GM12865 (cell line): ENCODE results near the gene DOCK8.

ENCODE experiments used
- DNase-seq: peaks from one replicate; pipeline ENCODE4 v3.0.0; 2010; ENCODE audit warnings: low read depth
- H3K4me3 ChIP-seq: 2 replicates; pipeline ENCODE4 v1.5.1; 2011; ENCODE audit warnings: mild to moderate bottlenecking, low read depth, low read length, control low read depth
- TF ChIP-seq, protein P1 (sequence below): IDR thresholded peaks from 2 replicates; pipeline ENCODE4 v1.5.1; 2011; ENCODE audit warnings: low read length, control low read depth, low read depth, inconsistent platforms; ENCODE audit not compliant: insufficient read depth; ENCODE audit errors: missing control alignments

DOCK8 gene

DNA sequence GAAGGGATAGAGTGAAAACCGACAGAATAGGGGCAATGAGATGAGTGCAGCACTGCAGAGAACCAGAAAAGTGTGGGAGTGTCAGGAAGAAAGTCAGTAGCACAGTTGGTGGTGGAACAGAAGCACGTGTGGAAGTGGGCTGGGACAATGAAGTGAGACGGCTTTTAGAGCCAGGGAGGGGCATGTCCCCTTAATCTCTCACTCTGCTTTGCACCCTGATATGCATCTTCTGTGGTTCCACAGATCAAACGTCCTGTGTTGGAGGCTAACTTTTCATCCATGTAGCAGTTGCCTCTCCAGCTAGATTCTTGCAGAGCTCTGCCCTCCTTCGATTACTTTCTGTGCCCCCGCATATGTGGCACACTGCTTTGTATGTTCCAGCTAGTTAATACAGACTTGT, 163.6 kb downstream of the DOCK8 start:
- TF ChIP-seq, protein P1, sequence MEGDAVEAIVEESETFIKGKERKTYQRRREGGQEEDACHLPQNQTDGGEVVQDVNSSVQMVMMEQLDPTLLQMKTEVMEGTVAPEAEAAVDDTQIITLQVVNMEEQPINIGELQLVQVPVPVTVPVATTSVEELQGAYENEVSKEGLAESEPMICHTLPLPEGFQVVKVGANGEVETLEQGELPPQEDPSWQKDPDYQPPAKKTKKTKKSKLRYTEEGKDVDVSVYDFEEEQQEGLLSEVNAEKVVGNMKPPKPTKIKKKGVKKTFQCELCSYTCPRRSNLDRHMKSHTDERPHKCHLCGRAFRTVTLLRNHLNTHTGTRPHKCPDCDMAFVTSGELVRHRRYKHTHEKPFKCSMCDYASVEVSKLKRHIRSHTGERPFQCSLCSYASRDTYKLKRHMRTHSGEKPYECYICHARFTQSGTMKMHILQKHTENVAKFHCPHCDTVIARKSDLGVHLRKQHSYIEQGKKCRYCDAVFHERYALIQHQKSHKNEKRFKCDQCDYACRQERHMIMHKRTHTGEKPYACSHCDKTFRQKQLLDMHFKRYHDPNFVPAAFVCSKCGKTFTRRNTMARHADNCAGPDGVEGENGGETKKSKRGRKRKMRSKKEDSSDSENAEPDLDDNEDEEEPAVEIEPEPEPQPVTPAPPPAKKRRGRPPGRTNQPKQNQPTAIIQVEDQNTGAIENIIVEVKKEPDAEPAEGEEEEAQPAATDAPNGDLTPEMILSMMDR: no peak
- no peak for DNase-seq
- no peak overlapping the region for H3K4me3 ChIP-seq

- no peak for DNase-seq
- no peak overlapping the region for H3K4me3 ChIP-seq
- TF ChIP-seq, protein P1: no peak
Measured at GRCh38 chr9:382383-382782, 167.7 kb downstream of the DOCK8 start.

DNA sequence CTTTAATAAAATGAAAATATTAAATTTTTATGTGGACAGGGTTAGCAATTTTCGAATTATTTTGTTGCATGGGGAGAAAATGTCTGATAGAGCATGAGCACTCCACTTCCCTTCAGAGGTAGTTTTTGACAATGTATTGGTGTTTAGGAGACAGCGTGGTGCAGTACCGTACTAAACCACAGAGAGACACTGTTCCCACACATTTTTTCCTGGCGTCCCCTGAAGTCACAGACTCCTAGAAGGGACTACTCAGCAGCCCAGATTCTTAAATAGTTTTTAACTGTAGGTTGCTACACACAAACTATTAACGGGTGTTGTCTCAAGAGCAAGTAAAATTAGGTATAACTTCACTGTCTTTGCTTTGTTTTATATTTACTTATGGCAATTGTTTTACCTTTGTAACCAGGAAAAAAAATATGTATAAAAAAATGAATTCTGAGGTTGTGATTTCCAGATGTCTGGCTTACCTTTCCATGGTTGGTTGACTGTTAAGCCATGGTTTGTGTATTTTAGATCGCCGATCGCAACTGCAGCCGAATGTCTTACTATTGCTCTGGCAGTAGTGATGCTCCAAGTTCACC, 171.2 kb downstream of the DOCK8 start:
- peak; percentile 16 for DNase-seq
- TF ChIP-seq, protein P1: peak; percentile 33
- H3K4me3 ChIP-seq: no peak overlapping the region

DNA sequence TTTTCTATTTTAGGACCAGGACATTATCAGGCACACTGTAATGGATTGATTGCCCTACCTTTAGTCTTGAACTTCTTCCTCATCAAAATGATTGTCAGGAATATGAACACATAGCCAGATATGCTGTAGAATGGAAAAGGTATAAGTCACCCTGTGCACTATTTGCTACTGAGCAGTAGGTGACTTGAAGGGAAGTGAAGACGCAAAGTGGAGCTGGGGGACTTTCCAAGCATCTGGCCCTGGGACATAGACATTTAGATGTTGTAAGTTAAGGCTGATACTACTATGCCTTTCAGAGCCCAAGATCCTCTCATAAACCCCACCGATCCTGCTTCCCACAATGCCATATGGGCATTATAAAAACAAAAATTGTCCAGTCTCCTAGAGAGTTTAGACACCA, 174.5 kb downstream of the DOCK8 start:
- H3K4me3 ChIP-seq: no peak overlapping the region
- TF ChIP-seq, protein P1: no peak
- no peak for DNase-seq

- DNase-seq: no peak
- no peak overlapping the region for H3K4me3 ChIP-seq
- TF ChIP-seq, protein P1: no peak
Measured at GRCh38 chr9:389758-390157, 175.1 kb downstream of the DOCK8 start.

DNA sequence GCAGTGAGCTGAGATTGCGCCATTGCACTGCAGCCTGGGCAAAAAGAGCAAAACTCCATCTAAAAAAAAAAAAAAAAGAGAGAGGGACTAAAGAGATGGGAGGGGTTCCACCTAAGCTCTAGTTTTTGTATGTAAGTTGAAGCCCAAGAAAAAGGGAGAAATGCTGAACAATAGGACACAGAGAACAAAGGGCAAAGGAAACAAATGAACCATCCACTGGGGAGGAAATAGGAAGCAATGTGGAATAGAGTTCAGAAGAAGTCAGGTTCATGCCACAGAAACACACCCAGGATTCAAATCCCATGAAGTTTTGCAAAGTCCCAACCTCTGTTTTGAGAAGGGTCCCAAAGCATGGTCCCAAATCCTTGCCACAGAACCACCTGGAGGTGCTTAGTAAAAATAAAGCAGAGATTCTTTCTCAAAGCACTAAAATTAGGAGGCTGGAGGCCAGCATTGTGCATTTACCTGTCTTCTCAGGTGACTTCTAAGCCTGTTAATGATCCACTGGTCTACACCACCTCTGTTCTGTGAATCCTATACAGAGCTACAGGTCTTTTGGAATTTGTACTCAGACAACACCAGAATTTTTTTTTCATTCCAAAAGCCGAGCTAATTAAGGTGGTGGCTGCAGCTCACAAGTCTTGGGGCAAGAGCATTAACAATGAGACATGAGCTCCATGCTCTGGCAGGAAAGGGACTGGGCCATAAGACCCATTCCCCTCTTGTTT, 177.6 kb downstream of the DOCK8 start:
- DNase-seq: no peak
- TF ChIP-seq, protein P1: no peak
- no peak overlapping the region for H3K4me3 ChIP-seq
